Measurements from ENCODE around the gene DHRS13. TPM values are rescaled to one million over a fixed set of nuclear protein-coding genes. Genes with fewer than 3 reads are reported as not detected.

The DHRS13 gene, protein sequence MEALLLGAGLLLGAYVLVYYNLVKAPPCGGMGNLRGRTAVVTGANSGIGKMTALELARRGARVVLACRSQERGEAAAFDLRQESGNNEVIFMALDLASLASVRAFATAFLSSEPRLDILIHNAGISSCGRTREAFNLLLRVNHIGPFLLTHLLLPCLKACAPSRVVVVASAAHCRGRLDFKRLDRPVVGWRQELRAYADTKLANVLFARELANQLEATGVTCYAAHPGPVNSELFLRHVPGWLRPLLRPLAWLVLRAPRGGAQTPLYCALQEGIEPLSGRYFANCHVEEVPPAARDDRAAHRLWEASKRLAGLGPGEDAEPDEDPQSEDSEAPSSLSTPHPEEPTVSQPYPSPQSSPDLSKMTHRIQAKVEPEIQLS
- total RNA-seq (2014; rRNA removed; shearing (Covaris generic)): 12.7 and 13.9 TPM in 2 replicates

DNA sequence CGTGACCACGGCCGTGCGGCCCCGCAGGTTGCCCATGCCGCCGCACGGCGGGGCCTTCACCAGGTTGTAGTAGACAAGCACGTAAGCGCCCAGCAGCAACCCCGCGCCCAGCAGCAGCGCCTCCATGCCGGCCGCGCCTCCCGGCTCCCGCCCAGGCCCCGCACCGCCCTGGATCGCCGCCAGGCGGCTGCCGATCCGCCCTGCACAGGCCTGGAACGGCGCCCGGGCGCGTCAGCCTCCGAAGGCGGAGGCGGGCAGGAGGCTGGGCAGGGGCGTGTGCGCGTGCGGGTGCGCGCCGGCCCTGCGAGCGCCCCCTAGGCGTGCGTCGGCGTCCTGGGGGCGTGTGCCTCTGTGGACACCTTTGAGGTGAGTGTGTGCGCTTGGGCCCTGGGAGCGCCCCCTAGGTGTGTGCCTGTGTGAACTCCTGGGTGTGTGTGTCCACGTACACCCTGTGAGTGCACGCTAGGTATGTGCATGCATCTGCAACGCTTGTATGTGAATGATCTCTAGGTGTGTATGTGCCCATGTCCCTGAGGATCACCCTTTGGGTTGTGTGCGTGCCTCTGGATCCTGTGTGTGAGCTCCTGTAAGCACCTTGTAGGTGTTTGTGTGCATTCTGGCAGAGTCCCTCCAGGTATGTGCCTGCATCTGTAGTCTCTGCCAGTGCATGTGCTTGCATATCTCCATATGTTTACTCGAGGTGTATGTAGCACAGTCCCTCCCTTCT lies at the start of gene DHRS13:
TSS of gene DHRS13 (minus strand) at position 261 of the 727 bp plus-strand sequence. CDS start at position 126, 135 bp downstream.
- DNase-seq (ENCODE audit: low spot score): peak; percentile 75

DNA sequence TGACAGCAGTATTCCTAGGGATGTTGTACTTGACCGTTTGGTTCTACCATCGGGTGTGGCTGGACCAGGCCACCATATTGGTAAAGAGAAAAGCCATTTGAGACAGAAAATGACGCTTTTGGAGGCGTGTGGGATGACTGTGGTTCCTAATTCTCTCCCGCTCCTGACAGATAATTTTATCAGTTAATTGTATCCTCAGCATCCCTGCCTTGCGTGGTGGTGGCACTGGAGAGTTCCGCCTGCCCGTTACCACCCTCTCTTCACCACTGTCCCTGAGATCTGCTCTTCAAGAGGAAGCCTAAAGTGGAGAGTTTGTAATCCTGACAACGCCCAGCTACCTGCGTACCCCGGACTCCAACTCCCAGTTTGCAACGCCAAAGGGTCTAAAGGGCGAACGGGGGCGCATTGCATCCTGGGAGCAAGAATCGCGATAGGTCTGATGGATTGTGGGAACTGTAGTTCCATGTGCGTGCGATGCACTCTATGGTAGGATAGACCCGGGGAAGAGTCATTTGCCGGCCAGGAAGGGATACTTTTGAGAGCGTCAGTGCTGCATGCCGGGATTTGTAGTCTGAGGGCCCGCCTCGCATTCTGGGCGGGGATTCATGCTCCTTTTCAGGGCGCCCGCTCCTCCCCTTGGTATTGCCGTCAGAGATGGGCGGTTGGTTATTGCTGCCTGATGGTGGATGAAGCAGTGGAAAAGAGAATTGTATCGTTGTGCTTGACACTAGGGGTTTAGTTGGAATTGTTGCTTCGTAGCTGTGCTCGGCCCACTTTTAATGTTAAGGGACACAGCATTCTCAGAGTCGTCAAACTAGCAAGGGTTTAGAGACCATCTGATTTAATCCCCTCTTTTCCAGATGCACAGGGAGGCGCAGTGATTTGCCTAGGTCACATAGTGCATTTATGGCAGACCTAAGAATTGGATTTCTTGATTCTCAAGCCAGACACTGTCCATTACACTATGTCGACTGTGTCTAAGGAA lies 49.4 kb upstream of the DHRS13 start:
- peak; percentile 100 for DNase-seq (ENCODE audit: low spot score)

DNA sequence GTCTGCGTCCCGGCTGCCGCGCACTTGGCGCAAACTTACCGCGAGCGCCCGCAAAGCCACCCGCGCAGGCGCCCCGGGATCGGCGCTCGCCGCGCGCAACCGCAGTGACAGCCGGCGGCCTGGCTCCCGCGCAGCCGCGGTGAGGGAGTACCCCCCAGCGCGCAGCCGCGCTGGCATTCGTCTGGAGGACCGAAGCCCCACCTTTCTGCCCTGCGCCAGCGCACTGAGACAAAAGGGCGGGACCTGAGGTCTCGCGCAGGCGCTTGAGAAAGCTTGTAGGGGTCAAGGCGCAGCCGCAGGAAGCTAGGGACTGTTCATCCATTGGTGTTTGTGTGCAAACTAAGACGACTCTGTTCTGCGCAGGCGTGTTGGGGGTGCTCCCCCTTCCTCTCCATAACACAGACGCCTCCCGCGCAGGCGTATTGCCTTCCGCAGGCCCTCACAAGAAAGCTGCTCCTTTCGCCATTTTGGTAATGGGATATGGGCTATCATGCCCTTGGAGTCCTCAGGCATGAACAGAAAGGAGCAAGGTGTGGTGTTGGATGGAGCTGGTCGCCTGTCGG lies 48.6 kb upstream of the DHRS13 start, which contains the start of gene PHF12:
TSS of gene PHF12 (minus strand) at position 91 of the 563 bp plus-strand sequence. CDS start 558 bp downstream, outside the sequence.
- peak; percentile 100 for DNase-seq (ENCODE audit: low spot score)

DNA sequence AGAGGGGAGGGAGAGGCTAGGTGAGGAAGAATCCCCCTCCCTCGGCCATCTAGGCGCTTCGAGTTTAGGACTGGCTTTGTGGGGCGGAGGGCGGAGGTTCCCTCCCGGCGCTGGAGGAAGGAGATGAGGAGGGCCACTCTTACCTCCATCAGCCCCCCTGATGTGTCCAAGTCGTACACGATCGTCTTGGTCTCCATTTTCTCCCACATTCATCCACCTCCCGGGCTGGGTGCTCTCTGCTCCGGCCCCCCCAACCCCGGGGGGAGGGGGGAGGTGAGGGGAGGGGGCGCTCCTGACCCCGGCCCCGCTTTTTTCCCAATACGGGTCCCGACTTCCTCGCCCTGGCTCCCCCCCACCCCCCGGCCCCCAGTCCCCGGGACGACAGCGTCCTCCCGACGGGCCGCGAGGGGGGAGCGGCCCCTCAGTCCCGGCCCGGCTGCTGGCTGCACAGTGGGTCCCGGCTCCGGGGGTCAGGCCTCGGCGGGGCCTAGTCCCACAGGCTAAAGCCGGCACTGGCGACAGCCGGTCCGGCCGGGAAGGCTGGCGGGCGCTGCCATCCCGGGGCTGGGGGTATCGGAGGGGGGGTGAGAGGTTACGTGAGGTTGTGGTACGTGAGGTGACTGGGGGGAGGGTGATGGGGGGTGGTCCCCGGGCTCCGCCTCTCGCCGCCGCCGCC lies 48.0 kb upstream of the DHRS13 start:
- no peak for DNase-seq (ENCODE audit: low spot score)

DNA sequence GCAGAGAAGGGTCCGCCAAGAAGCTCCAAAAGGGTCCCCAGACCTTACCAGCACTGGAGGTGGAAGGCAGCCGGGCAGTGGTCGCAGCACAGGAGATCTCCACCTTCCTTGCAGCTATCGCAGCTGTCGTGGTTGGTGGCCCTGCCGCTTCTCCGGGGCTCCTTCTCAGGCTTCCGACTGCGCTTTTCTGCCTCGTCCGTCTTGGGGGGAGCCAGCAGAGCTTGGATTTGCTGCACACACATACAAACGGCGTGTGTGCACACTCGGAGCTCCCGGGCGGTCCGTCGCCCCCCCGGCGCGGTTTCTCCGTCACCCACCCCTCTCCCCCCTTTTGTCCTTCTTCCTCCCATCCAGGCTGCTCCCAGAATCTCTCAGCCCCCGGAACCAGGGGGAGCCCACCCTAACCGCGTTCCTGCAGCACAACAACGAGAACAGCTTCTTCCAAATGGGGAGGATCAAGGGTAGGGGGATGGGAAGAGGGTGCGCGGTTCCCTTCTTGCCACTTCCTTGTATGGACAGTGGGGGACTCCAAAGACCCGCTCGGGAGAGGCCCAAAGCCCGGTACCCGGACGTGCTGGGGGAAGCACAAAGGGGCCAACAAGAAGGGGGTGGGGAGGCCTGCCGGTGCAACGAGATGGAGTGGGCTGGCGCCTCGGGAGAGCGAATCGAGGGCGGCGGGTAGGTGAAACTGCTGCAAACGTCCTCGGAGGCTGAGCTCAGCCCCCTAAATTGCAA lies 47.3 kb upstream of the DHRS13 start:
- DNase-seq (ENCODE audit: low spot score): no peak

DNA sequence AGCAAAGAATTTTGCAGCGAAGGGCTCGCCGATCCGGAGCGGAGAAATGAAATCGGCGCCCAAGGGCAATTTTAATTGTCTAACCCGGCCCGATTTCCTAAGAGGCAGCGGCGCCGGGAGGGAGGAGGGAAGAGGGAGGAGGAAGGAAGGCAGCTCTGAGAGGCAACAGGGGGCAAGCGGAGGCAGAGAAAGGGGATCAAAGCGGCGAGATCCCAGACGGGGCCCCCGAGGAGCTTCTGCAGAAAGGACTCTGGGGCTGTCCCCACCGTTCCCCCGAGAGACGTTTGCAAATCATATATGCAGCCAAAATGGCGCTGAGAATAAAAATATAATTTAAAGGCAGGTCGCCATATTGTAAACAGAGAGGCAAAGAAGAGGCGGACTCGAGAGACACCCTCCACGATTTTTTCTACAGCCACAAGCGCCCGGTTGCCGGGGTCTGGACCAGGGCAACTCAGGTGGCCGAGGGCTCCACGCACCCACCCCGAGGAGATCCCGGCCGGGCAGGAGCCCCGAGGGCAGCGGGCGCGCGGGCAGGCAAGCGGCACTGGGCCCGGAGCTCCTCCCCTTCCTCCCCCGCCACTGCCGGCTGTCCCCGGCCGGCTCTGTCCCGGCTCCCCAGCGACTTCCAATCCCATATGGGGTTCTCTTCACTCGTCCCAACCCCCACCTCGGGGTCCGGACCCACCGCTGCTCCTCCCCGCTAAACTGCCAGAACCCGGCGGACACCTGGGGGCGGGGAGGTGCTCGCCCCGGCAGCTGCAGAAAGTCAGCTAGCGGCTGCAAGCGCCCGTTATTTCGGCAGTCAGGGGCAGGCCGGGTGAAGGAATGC lies 46.5 kb upstream of the DHRS13 start:
- DNase-seq (ENCODE audit: low spot score): no peak

DNA sequence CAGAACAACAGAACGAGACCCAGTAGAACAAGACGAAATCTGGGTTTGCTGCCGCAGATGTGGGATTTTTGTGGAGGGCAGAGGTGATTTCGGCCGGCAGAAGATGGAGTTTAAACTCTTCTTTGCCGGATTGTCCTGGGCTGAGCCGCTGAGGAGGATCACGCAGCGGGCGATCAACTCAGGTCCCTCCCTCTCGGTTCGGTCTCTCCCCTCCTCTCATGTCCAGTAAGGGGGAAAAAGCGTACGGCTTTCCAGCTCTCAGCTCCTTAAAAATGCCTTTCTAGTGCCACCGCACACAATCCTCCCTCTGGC lies 46.0 kb upstream of the DHRS13 start:
- no peak for DNase-seq (ENCODE audit: low spot score)

DNA sequence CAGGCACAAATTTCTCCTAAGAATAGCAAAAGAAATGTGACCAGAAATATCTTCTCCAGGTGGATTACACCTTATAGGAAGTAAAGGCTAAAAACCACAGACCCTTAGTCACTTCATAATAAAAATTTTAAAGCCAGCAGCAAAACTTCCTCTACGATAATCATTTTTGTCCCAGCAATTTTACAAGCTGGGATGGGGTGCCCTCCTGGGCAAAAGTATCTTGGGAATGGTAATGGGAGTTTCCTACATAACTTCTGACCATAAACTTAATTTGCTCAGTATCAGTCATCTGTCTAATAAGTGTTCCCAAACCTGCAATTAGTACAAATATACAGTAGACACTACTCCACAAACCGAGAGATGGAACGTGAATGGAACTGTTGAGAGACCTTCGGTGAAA lies 45.5 kb upstream of the DHRS13 start:
- no peak for DNase-seq (ENCODE audit: low spot score)

DNA sequence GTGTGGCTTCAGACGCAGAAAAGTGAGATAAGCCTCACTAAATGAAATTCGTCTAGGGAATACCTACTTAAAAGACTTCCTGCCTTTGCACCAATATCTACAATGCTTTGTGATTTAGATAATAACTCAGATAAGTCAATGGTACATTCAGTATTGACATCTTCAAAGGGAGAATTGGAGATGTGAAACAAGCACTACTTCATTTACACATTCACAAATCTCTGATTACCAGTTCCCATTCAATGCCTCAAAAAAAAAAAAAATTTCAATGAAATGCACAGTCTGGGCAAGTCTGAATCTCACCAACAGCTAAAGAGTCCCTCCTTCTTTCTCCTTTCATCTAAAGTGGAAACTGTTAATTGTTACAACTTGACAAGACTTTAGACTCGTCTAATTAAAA lies 44.8 kb upstream of the DHRS13 start:
- DNase-seq (ENCODE audit: low spot score): no peak

DNA sequence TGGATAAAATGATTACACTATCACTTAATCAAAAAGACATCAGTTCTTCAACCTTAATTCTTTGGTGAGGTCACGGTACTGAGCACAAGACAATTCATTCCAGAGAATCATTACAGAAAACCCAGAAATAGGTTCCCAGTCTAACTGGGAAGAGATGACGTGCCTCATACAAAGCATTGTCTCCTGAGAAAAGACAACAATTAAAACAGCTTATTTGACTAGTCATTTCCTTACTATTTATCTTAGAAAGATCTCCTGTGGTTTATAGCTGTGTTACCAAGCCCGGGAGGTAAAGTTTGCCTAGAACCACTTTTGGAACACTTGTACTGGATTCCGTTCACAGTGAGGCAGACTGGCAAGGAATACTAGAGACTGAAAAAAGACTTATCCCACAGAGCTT lies 43.4 kb upstream of the DHRS13 start:
- peak; percentile 93 for DNase-seq (ENCODE audit: low spot score)

DNA sequence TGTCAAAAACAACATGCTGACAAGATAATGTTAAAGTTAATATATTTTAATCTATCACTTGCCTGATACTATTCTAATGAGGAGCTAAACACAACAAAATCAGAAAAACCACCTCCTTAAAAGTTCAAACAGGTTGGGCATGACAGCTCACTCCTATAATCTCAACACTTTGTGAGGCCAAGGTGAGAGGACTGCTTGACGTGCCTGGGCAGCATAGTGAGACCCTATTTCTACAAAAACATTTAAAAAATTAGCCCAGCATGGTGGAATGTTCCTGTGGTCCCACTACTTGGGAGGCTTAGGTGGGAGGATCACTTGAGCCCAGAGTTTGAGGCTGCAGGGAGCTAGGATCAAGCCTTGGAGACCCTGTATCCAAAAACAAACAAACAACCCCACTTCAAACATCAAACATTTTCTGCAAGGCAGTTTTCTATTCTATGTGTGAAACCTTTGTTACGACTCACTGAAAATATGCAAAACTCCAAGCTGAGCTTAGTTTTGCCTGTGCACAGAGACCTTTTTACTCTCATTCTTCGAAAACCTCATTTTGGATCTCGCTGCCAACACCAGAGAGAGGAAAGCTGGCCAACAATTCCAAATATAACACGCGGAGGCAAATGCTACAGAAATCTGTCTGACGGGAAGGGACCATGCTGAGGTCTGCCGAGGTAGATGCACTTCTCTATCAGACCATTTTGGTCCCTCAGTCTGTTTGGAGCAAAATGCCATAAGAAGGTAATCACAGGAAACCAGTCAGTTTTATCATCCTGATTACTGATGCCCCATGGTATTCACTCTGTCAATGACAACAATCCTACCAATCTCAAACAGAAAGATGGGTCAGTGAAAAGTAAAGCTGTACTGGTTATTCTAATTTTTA lies 42.2 kb upstream of the DHRS13 start:
- DNase-seq (ENCODE audit: low spot score): no peak

DNA sequence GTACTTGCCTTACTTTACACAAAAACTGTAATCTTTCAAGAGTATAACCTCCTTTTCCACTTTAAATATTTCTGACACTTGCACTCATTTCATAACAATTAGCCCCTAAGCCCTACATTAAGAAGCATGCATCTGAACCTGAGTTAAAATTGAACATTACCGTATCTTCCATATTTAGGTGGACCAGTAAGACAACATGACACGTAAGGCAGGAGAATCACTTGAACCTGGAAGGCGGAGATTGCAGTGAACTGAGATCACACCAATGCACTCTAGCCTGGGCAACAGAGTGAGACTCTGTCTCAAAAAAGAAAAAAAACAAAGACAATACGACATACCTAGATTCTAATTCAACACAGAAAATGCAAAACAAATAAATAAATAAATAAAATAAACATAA lies 41.5 kb upstream of the DHRS13 start:
- DNase-seq (ENCODE audit: low spot score): no peak

DNA sequence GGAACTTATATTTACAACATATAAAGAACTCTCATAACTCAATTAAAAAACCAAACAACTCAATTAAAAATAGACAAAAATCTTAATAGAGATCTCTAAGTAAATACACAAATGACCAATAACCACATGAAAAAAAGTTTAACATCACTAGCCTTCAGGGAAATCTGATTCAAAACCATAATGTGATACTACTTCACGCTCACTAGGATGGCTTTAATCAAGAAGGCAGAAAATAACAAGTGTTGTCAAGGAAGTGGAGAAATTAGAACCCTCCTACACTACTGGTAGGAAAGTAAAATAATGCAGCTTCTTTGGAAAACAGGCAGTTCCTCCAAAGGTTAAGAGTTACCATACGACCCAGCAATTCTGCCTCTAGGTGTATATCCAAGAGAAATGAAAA lies 40.0 kb upstream of the DHRS13 start:
- DNase-seq (ENCODE audit: low spot score): no peak

DNA sequence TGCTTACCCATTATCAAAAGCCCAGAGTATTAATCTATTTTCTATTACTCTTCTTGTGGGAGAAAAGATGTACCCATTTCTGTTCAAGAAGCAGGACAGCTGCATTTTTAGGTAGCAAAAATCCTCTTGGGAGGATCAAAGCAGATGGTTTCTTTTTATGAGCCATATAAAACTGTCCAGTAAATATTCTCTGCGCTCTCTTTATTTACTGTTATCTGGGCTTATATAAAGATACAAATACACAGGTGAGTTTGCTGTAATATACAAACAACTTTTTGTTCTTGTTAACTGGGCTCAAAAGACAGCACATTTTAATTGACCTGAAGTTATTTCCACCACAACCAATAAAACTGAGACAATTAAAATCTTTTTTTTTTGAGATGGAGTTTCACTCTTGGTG lies 38.4 kb upstream of the DHRS13 start:
- no peak for DNase-seq (ENCODE audit: low spot score)

DNA sequence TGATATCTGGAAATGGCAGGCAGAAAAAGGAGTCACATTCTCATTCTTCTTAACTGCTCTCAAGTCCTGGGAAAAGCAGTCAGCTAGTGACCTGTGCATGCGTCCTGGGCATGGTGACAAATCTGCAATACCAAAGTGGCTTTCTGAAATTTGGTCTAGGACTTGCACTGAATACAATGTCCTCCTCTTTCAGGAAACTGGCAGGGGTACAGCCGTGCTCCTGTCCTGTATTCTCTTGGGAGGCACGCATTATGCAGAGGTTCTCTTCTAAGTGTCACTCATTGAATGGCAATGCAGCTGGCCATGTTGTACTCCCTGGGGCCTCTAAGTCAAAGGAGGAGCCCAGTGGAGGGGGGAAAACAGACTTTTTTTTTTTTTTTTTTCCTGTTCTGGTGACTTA lies 37.8 kb upstream of the DHRS13 start:
- no peak for DNase-seq (ENCODE audit: low spot score)

DNA sequence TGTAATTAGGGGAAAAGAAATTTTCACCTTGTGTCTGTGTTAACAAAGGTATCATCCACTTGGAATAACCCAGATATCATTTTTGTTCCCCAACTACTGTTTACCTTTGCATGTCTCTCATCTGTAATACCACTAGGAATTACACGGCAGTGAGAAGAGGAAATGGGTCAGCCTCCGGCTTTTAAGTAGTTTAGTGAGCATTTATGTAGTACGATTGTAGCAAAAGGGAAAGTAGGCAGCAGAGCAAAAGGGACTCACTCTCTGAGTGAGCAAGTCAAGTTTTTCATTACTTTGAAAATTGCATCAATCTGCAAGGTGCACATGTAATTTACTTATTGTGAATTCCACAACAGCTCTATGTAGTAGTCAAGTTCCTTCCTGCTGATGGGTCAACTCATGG lies 37.3 kb upstream of the DHRS13 start:
- no peak for DNase-seq (ENCODE audit: low spot score)

DNA sequence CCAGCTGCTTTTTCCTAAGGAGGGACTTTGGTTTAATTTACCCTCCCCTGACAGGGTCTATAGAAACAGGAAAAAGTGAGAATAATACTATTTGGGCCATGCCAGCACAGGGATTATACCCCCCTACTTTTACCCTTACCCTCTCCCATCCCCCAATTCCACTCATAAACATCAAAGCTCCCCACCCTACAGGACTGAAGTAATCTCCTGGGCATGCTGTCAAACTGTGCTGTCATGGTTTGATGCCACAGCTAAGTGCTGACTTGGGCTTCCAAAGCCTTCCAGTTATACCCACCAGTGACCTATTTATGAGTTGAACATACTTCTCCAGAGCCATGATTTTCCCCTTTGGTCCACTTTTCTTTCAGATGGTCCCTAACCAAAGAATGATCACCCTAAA lies 35.7 kb upstream of the DHRS13 start:
- DNase-seq (ENCODE audit: low spot score): no peak

DNA sequence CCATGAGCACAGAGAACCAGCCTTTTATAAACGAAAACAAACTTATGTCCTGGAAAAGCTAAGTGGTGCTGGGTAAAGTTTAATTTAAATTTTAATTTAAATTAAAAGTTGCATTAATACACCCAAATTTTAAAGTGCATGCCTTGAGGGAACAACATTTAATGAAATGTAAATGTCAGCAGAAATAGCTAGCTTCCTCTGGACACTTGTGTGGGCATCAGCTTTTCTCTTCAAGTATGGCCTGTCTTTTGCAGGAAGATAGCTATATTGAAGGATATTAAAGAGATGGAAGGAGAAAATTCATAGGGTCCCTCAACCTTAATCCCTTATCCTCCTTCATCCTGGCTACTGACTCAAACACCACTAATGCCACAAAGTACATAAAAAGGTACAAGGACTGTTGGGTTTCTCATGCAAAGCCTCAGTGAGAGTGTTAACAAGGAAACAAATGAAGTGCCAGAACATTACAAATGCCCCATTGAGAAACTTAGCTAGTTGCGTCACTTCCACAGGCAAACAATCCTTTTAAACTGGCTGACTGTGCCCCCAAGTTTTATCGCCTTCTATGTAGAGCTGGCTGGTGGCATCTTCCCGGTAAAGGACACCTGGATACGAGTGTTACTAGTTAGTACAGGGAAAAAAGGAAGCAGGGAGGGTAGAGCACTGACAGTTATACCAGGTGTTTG lies 34.3 kb upstream of the DHRS13 start:
- DNase-seq (ENCODE audit: low spot score): no peak

Measured in A172 (cell line).